GM12891 (cell line): ENCODE data around the gene SGO2.
"Not testable (repeated sequence)": the region's sequence is repeated elsewhere in the genome, so short reads cannot be mapped to it uniquely, and the experiment has no call there.

Experiments
- POLR2A ChIP-seq: IDR thresholded peaks from 2 replicates; pipeline ENCODE4 v1.6.1; 2011; ENCODE audit warnings: low read depth, low read length, control low read depth
- POLR2AphosphoS5 ChIP-seq: IDR thresholded peaks from 2 replicates; pipeline ENCODE4 v1.6.1; 2011; ENCODE audit warnings: low read depth, low read length, control low read depth
- POU2F2 ChIP-seq: IDR thresholded peaks from 2 replicates; pipeline ENCODE4 v1.6.1; 2011; ENCODE audit warnings: low read depth, mild to moderate bottlenecking, control low read depth, low read length, moderate library complexity
- SPI1 ChIP-seq: IDR thresholded peaks from 2 replicates; pipeline ENCODE4 v1.6.1; 2011; ENCODE audit warnings: low read depth, low read length, control low read depth
- TAF1 ChIP-seq: IDR thresholded peaks from 2 replicates; pipeline ENCODE4 v1.6.1; 2011; ENCODE audit warnings: low read depth, low read length, control low read depth

DNA sequence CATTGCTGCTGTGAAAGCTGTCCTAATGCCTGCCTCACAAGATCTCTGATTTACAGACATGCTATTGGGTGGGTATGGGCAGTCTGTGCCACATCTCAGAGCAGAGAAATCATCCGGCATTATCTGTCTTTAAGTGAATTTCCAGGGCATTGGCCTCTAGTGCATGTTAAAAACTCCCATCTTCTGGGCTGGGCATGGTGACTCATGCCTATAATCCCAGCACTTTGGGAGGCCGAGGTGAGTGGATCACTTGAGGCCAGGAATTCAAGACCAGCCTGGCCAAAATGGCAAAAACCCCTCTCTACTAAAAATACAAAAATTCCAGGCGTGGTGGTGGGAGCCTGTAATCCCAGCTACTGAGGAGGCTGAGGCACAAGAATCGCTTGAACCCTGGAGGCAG is 102.5 kb downstream of the SGO2 start:
- TF ChIP-seq POLR2AphosphoS5, TAF1, POLR2A, POU2F2, SPI1: not testable (repeated sequence)
